ENCODE data around the gene RNPEP. TPM values are rescaled to one million over a fixed set of nuclear protein-coding genes. Genes with fewer than 3 reads are reported as not detected.

Gene RNPEP, protein sequence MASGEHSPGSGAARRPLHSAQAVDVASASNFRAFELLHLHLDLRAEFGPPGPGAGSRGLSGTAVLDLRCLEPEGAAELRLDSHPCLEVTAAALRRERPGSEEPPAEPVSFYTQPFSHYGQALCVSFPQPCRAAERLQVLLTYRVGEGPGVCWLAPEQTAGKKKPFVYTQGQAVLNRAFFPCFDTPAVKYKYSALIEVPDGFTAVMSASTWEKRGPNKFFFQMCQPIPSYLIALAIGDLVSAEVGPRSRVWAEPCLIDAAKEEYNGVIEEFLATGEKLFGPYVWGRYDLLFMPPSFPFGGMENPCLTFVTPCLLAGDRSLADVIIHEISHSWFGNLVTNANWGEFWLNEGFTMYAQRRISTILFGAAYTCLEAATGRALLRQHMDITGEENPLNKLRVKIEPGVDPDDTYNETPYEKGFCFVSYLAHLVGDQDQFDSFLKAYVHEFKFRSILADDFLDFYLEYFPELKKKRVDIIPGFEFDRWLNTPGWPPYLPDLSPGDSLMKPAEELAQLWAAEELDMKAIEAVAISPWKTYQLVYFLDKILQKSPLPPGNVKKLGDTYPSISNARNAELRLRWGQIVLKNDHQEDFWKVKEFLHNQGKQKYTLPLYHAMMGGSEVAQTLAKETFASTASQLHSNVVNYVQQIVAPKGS
- total RNA-seq = 26.0 and 33.6 TPM in 2 replicates

DNA sequence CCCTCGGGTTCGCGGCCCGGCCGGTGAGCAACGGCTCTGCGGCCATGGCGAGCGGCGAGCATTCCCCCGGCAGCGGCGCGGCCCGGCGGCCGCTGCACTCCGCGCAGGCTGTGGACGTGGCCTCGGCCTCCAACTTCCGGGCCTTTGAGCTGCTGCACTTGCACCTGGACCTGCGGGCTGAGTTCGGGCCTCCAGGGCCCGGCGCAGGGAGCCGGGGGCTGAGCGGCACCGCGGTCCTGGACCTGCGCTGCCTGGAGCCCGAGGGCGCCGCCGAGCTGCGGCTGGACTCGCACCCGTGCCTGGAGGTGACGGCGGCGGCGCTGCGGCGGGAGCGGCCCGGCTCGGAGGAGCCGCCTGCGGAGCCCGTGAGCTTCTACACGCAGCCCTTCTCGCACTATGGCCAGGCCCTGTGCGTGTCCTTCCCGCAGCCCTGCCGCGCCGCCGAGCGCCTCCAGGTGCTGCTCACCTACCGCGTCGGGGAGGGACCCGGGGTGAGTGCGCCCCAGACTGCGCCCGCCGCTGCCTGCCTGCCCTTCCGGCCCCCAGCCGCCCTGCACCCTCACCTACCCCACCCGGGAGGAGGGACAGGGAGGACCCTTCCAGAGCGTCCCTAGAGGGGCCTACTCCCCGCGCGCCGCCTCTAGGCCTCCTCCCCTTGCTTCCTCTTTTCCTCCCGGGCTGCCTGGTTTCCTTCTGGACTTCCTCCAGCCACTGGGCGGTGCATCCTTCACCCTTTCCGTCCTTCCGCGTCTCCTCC lies at the start of gene RNPEP:
Gene RNPEP (plus strand): TSS at position 26 of the 757 bp plus-strand sequence. CDS start 19 bp downstream, at position 45.

DNA sequence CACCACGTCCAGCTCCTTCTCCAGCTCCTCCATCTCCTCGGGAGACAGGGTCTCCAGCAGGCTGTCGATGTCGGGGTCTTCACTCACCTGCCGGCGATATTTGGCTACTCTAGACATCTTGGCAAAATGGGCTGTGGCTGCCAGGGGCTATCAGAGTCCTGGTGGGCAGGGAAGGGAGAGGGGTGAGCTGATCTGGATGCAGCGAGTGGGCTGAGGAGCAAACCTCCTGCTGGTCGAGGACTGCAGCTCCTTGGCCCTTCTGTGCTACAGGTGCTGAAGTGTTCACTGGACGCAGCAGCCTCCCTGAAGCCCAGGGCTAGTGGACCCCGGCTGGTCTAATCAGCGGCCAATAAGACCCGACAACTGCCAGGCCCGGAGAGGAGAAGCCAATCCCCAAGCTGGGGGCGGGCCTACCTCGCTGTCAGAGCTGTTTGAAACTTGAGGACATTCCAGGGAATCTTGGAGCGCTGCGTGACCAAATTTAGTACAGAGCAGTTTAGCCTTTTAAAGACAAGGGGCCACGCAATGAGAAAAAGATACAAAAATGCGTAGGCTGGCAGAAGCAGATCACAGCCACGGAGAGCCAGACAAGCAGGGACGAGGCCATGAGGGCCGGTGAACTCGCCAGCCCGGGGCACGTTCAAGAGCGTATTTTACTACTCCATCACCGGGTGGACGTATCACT lies 36.1 kb upstream of the RNPEP start, which contains the start of gene LMOD1:
Gene LMOD1 (minus strand): TSS at position 325 of the 685 bp plus-strand sequence. CDS start 208 bp downstream, at position 117.

DNA sequence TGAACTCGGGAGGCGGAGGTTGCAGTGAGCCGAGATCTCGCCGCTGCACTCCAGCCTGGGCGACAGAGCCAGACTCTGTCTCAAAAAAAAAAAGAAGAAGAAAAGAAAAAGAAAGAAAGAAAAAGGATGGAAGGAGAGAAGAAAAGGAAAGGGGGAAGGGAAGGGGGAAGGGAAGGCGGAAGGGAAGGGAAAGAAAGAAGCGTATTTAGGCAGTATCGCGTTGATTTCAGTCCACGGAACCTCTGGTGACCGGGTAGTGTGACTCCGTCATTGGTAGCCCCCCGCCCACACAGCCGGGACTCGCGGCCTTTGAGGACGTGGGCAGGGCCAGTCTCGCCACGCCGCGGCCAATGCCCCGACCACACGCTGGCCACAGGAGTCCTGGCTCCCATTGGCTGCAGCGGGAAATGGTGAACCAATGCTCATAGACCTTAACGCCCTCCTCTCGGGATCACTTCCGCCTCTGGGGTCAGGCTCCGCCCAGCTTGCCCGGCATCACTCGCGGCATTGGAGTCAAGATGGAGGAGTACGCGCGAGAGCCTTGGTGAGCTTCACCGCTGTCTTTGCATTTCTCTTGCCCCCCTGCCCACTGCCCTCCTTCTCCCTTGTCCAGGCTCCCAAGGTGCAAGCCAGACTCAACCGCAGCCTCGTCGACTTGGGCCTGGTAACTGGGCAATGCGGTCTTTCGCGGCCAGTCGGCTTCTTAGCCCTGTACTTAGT lies 27.3 kb upstream of the RNPEP start, which contains the start of gene TIMM17A:
Gene TIMM17A (plus strand): TSS at position 495 of the 720 bp plus-strand sequence. CDS start 24 bp downstream, at position 519.

GRCh38 chr1:202010180-202011015 lies 27.9 kb downstream of the RNPEP start, which contains the start of gene ELF3:
ELF3 (plus strand) TSS chr1:202010587; CDS start chr1:202011137, 550 bp downstream.

Other genes starting within 250 kb of the RNPEP start
- 15.4 and 16.8 TPM in 2 replicates for gene IPO9, start 153.5 kb upstream of the RNPEP start, total RNA-seq
- gene SHISA4, start 93.8 kb upstream of the RNPEP start, total RNA-seq = 5.2 and 8.0 TPM in 2 replicates
- gene LMOD1, start 36.1 kb upstream of the RNPEP start, total RNA-seq = 0.11 TPM in 1 of 2 replicates, not detected in the other
- gene TIMM17A, start 27.1 kb upstream of the RNPEP start, total RNA-seq = 49.0 and 50.1 TPM in 2 replicates
- under 0.01 and 0.09 TPM in 2 replicates for gene ELF3, start 27.9 kb downstream of the RNPEP start, total RNA-seq
- gene GPR37L1, start 140.3 kb downstream of the RNPEP start, total RNA-seq = not detected in 2 replicates
- 22.3 and 23.8 TPM in 2 replicates for gene ARL8A, start 162.1 kb downstream of the RNPEP start, total RNA-seq
- gene PTPN7, start 178.0 kb downstream of the RNPEP start, total RNA-seq = not detected in 2 replicates
- not detected in 2 replicates for gene LGR6, start 211.2 kb downstream of the RNPEP start, total RNA-seq